Measurements from ENCODE around the gene ALDH2. TPM values are rescaled to one million over a fixed set of nuclear protein-coding genes. Genes with fewer than 3 reads are reported as not detected.

Gene ALDH2
- total and polyA plus RNA-seq, 10 of the 15 experiments (the other 5 are each of a cell fraction or from before 2014, with no cell fraction given), result 1.4 to 16.4 (median 8.7) TPM

- no peaks in the 10 kb centered on the region for H4K20me1 ChIP-seq (ENCODE audit: control insufficient read depth, insufficient read depth)
- 98% methylated on average over 7 of the region's 7 CpGs for WGBS (ENCODE audit: insufficient coverage, insufficient replicate concordance, low lambda C conversion rate, missing lambda C conversion rate)
- TF ChIP-seq HDGF (IDR thresholded peaks at IDR 0.05), result no peak
- no peak for TF ChIP-seq BMI1 (IDR thresholded peaks at IDR 0.05; ENCODE audit: borderline replicate concordance)
- no peak for TF ChIP-seq POLR2A (IDR thresholded peaks at IDR 0.05; ENCODE audit: low read depth, low read length)
- no peak for TF ChIP-seq TCF3 (IDR thresholded peaks at IDR 0.05; ENCODE audit: borderline replicate concordance, insufficient read depth, low read depth, low read length)
- no peak for TF ChIP-seq FOS (IDR thresholded peaks at IDR 0.05; ENCODE audit: borderline replicate concordance, extremely low read depth, insufficient read length)
- TF ChIP-seq, protein P1, sequence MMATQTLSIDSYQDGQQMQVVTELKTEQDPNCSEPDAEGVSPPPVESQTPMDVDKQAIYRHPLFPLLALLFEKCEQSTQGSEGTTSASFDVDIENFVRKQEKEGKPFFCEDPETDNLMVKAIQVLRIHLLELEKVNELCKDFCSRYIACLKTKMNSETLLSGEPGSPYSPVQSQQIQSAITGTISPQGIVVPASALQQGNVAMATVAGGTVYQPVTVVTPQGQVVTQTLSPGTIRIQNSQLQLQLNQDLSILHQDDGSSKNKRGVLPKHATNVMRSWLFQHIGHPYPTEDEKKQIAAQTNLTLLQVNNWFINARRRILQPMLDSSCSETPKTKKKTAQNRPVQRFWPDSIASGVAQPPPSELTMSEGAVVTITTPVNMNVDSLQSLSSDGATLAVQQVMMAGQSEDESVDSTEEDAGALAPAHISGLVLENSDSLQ (IDR thresholded peaks at IDR 0.05), result no peak
- no peak for TF ChIP-seq EGR1 (IDR thresholded peaks at IDR 0.05; ENCODE audit: borderline replicate concordance in 1 of 2, low read depth in 2 of 2, low read length in 2 of 2)
- TF ChIP-seq TCF7 (IDR thresholded peaks at IDR 0.05; ENCODE audit: borderline replicate concordance), result no peak
- TF ChIP-seq IRF3 (IDR thresholded peaks at IDR 0.05), result no peak
- ChIA-PET POLR2A (no interaction called here), RAD21 (ENCODE audit: unreplicated experiment) (no interaction called here), CTCF (interaction anchor here (1.5 kb wide), 1 partner anchor 11 kb away, joined by 5 read pairs; no protein-coding TSS in a partner anchor), SMC1A (ENCODE audit: uncharacterized antibody, unreplicated experiment) (no interaction called here)
- no TSS peak for BruUV-seq (replicated peaks)
- DNase-seq (ENCODE audit: low read depth, low spot score) (no peak), ATAC-seq (no peak), FAIRE-seq (no peak)
- no peak overlapping the region for H2AFZ ChIP-seq (ENCODE audit: control insufficient read depth, low read depth, low read length)
- intact Hi-C loops (cut with micrococcal nuclease; ENCODE audit: unreplicated experiment), result no loop called here
- H3K9ac ChIP-seq (ENCODE audit: control insufficient read depth, insufficient read depth, low read length), result no peak overlapping the region
- peaks cover 0 to 10% of the 10 kb centered on the region in 2 experiments; a peak in 2 of 4 replicates for H3K36me3 ChIP-seq (ENCODE audit: control insufficient read depth in 2 of 2, insufficient read depth in 2 of 2, low read length in 1 of 2)
- H3K9me3 ChIP-seq (replicated peaks; ENCODE audit: control insufficient read depth, insufficient read depth, low read length), result peaks cover 3% of the 10 kb centered on the region; the same call in 2 of the 3 replicates
- no peak overlapping the region for H3K4me2 ChIP-seq (ENCODE audit: control insufficient read depth, insufficient read depth)
- in situ Hi-C loops (cut with MboI), result no loop called here
- peaks cover 42% of the 10 kb centered on the region for H3K79me2 ChIP-seq (ENCODE audit: control insufficient read depth, insufficient read depth, low read length)
- H3K27ac ChIP-seq (ENCODE audit: control insufficient read depth, insufficient read depth), result no peak overlapping the region
- H3K27me3 ChIP-seq (replicated peaks in 1 of 2; ENCODE audit: control insufficient read depth in 2 of 2, insufficient read depth in 2 of 2, low read length in 1 of 2), result no peaks in the 10 kb centered on the region
- H3K4me1 ChIP-seq (ENCODE audit: control insufficient read depth, insufficient read depth, low read length), result no peaks in the 10 kb centered on the region
- H3K4me3 ChIP-seq, result no peak overlapping the region
Observed at GRCh38 chr12:111858778-111859177, 92.0 kb downstream of the ALDH2 start.

Data from GM12878 (cell line).